H9 (cell line): Measurements from ENCODE around the gene C6orf15. TPM values are rescaled to one million over a fixed set of nuclear protein-coding genes. Genes with fewer than 3 reads are reported as not detected.

Source experiments
- DNase-seq: peaks from one replicate; pipeline ENCODE4 v3.0.0-alpha.2; 2017
- H2AFZ ChIP-seq: one replicate; pipeline ENCODE4 v1.6.1; 2013; ENCODE audit warnings: mild to moderate bottlenecking, low read length, control low read depth, moderate library complexity
- H2AK5ac ChIP-seq: 2 replicates; pipeline ENCODE4 v1.6.1; 2013; ENCODE audit warnings: low read length, control low read depth, mixed read lengths; ENCODE audit not compliant: insufficient read length
- H2BK120ac ChIP-seq: one replicate; pipeline ENCODE4 v1.6.1; 2013; ENCODE audit warnings: low read depth, mild to moderate bottlenecking, low read length, control low read depth, inconsistent platforms; ENCODE audit not compliant: poor library complexity, severe bottlenecking
- H2BK12ac ChIP-seq: 2 replicates; pipeline ENCODE4 v1.6.1; 2013; ENCODE audit warnings: low read length, control low read depth, mixed read lengths, low read depth; ENCODE audit not compliant: insufficient read length
- H2BK15ac ChIP-seq: 2 replicates; pipeline ENCODE4 v1.6.1; 2013; ENCODE audit warnings: low read depth, low read length, control low read depth
- H2BK20ac ChIP-seq: one replicate; pipeline ENCODE4 v1.6.1; 2013; ENCODE audit warnings: low read depth, mild to moderate bottlenecking, low read length, control low read depth, inconsistent platforms; ENCODE audit not compliant: poor library complexity, severe bottlenecking
- H2BK5ac ChIP-seq: 2 replicates; pipeline ENCODE4 v1.6.1; 2013; ENCODE audit warnings: low read length, control low read depth, mixed read lengths; ENCODE audit not compliant: insufficient read length
- H3K14ac ChIP-seq: 2 replicates; pipeline ENCODE4 v1.6.1; 2013; ENCODE audit warnings: low read length, control low read depth; ENCODE audit not compliant: insufficient read depth
- H3K18ac ChIP-seq: 2 replicates; pipeline ENCODE4 v1.6.1; 2013; ENCODE audit warnings: low read depth, mild to moderate bottlenecking, mixed read lengths, low read length, control low read depth; ENCODE audit not compliant: insufficient read length
- H3K23ac ChIP-seq: 2 replicates; pipeline ENCODE4 v1.6.1; 2013; ENCODE audit warnings: low read length, control low read depth, mixed read lengths, low read depth; ENCODE audit not compliant: insufficient read length
- H3K23me2 ChIP-seq: 2 replicates; pipeline ENCODE4 v1.6.1; 2013; ENCODE audit warnings: low read depth, mild to moderate bottlenecking, mixed read lengths, low read length, control low read depth; ENCODE audit not compliant: insufficient read length, poor library complexity, severe bottlenecking
- H3K27ac ChIP-seq: 2 replicates; pipeline ENCODE4 v1.5.1; 2013; ENCODE audit warnings: low read length, control low read depth, mixed read lengths, low read depth; ENCODE audit not compliant: insufficient read length
- H3K27me3 ChIP-seq: 2 replicates; pipeline ENCODE4 v1.6.1; 2013; ENCODE audit warnings: low read length, control low read depth, inconsistent platforms; ENCODE audit not compliant: insufficient read depth
- H3K4ac ChIP-seq: 2 replicates; pipeline ENCODE4 v1.6.1; 2013; ENCODE audit warnings: low read depth, mild to moderate bottlenecking, control low read depth, inconsistent platforms, low read length, moderate library complexity
- H3K4me1 ChIP-seq: 2 replicates; pipeline ENCODE4 v1.6.1; 2013; ENCODE audit warnings: low read length, control low read depth, inconsistent platforms; ENCODE audit not compliant: insufficient read depth
- H3K4me2 ChIP-seq: 2 replicates; pipeline ENCODE4 v1.6.1; 2013; ENCODE audit warnings: low read length, control low read depth, mixed read lengths; ENCODE audit not compliant: insufficient read length, insufficient read depth
- H3K56ac ChIP-seq: 2 replicates; pipeline ENCODE4 v1.6.1; 2013; ENCODE audit warnings: low read depth, mild to moderate bottlenecking, mixed read lengths, low read length, control low read depth; ENCODE audit not compliant: insufficient read length
- H3K79me1 ChIP-seq: 2 replicates; pipeline ENCODE4 v1.6.1; 2013; ENCODE audit warnings: low read depth, mild to moderate bottlenecking, moderate library complexity, low read length, control low read depth, inconsistent platforms; ENCODE audit not compliant: insufficient read depth, poor library complexity, severe bottlenecking
- H3K79me2 ChIP-seq: 2 replicates; pipeline ENCODE4 v1.6.1; 2013; ENCODE audit warnings: low read length, control low read depth, inconsistent platforms; ENCODE audit not compliant: insufficient read depth
- H3K9ac ChIP-seq: 2 replicates; pipeline ENCODE4 v1.6.1; 2013; ENCODE audit warnings: low read length, control low read depth, mixed read lengths; ENCODE audit not compliant: insufficient read length; ENCODE audit errors: extremely low read depth
- H3K9me3 ChIP-seq: one replicate; pipeline ENCODE4 v1.6.1; 2013; ENCODE audit warnings: low read depth, low read length, inconsistent platforms; ENCODE audit not compliant: control insufficient read depth
- H3T11ph ChIP-seq: one replicate; pipeline ENCODE4 v1.6.1; 2013; ENCODE audit warnings: mild to moderate bottlenecking, low read length, control low read depth, inconsistent platforms
- H4K20me1 ChIP-seq: one replicate; pipeline ENCODE4 v1.6.1; 2013; ENCODE audit not compliant: control insufficient read depth, insufficient read length, insufficient read depth
- H4K5ac ChIP-seq: 2 replicates; pipeline ENCODE4 v1.6.1; 2013; ENCODE audit warnings: low read depth, mild to moderate bottlenecking, mixed read lengths, low read length, control low read depth; ENCODE audit not compliant: insufficient read length
- H4K8ac ChIP-seq: replicated peaks from 2 replicates; pipeline ENCODE4 v1.6.1; 2013; ENCODE audit warnings: low read length, control low read depth, mixed read lengths, low read depth; ENCODE audit not compliant: insufficient read length
- H4K91ac ChIP-seq: 2 replicates; pipeline ENCODE4 v1.6.1; 2013; ENCODE audit warnings: low read depth, mild to moderate bottlenecking, moderate library complexity, mixed read lengths, low read length, control low read depth; ENCODE audit not compliant: insufficient read length
- H3K27ac Mint-ChIP-seq, 3 experiments: 2 replicates in 2 of 3; 3 replicates in 1 of 3; pipeline ENCODE4 v1.8.0; 2020 to 2021; ENCODE audit warnings: mixed read lengths in 3 of 3, mild to moderate bottlenecking in 1 of 3, moderate library complexity in 1 of 3
- H3K27me3 Mint-ChIP-seq: 2 replicates; pipeline ENCODE4 v1.8.0; 2021; ENCODE audit warnings: low read depth, mild to moderate bottlenecking, moderate library complexity, mixed read lengths
- H3K36me3 Mint-ChIP-seq, 3 experiments: 2 replicates in 2 of 3; 3 replicates in 1 of 3; pipeline ENCODE4 v1.8.0; 2020 to 2021; ENCODE audit warnings: low read depth in 3 of 3, mixed read lengths in 3 of 3; ENCODE audit not compliant: insufficient read depth in 1 of 3
- H3K4me1 Mint-ChIP-seq, 2 experiments: 2 replicates each; pipeline ENCODE4 v1.8.0; 2020; ENCODE audit warnings: mixed read lengths in 2 of 2
- H3K4me3 Mint-ChIP-seq, 2 experiments: 2 replicates in 1 of 2; 3 replicates in 1 of 2; pipeline ENCODE4 v1.8.0; 2020 to 2021; ENCODE audit warnings: mild to moderate bottlenecking in 2 of 2, mixed read lengths in 2 of 2, moderate library complexity in 1 of 2
- H3K9me3 Mint-ChIP-seq, 2 experiments: 2 replicates in 1 of 2; 3 replicates in 1 of 2; pipeline ENCODE4 v1.8.0; 2020; ENCODE audit warnings: mild to moderate bottlenecking in 2 of 2, mixed read lengths in 2 of 2, moderate library complexity in 1 of 2
- CTCF ChIP-seq: fragments of 200-600 bp; sonication (generic); conservative IDR thresholded peaks from 3 replicates; pipeline ENCODE4 v1.8.0; 2021; ENCODE audit warnings: antibody characterized with exemption, mild to moderate bottlenecking
- WGBS: extraction: QIAGEN DNeasy Blood & Tissue Kit; methylation state at CpG from one replicate; pipeline ENCODE4 v1.1.7; 2013; ENCODE audit warnings: missing lambda C conversion rate, low lambda C conversion rate, mixed read lengths; ENCODE audit not compliant: insufficient read length; ENCODE audit errors: extremely low coverage; 5-methylcytosine and 5-hydroxymethylcytosine counted together
- long read RNA-seq: library from polyadenylated mRNA; unstranded; transcript quantifications from one replicate; pipeline ENCODE4 v2.0.0, GENCODE V29; 2020
- total RNA-seq: library from RNA; stranded (reverse); gene quantifications from 2 replicates; pipeline ENCODE4 v1.2.1, GENCODE V29; 2021

The C6orf15 gene
- not detected in 2 replicates for total RNA-seq
- long read RNA-seq = 0 reads

GRCh38 chr6:31112478-31112877 is at the start of gene C6orf15:
C6orf15 (minus strand) TSS chr6:31112575; CDS start chr6:31112555, 20 bp downstream.
- no peak within 1 kb of the TSS for H3K4me2 ChIP-seq
- H3K27ac Mint-ChIP-seq = no peak within 1 kb of the TSS
- H3K18ac ChIP-seq = no peak within 1 kb of the TSS
- no peaks in the 10 kb centered on the region; a peak in 1 of 5 replicates for H3K9me3 Mint-ChIP-seq
- no peak within 1 kb of the TSS for H4K5ac ChIP-seq
- H3T11ph ChIP-seq = no peak within 1 kb of the TSS
- no peaks in the 10 kb centered on the region for H4K20me1 ChIP-seq
- H3K4ac ChIP-seq = no peak within 1 kb of the TSS
- peaks cover 70% of the 10 kb centered on the region for H3K27me3 Mint-ChIP-seq
- no CpG with 5 or more reads among the region's 5 CpGs for WGBS
- H3K23ac ChIP-seq = no peak within 1 kb of the TSS
- no peak for DNase-seq
- H3K27ac ChIP-seq = no peak within 1 kb of the TSS
- H2BK15ac ChIP-seq = no peak within 1 kb of the TSS
- no peak within 1 kb of the TSS for H3K9ac ChIP-seq
- no peak within 1 kb of the TSS for H3K14ac ChIP-seq
- no peak within 1 kb of the TSS for H2BK5ac ChIP-seq
- H2BK120ac ChIP-seq = no peak within 1 kb of the TSS
- peaks cover 14% of the 10 kb centered on the region; the same call in 1 of the 2 replicates for H3K4me1 ChIP-seq
- no peaks in the 10 kb centered on the region for H3K36me3 Mint-ChIP-seq
- H3K4me1 Mint-ChIP-seq = peaks cover 50 to 58% of the 10 kb centered on the region in 2 experiments
- H4K8ac ChIP-seq = no peak within 1 kb of the TSS
- H3K9me3 ChIP-seq = no peaks in the 10 kb centered on the region
- no peak within 1 kb of the TSS for H2AFZ ChIP-seq
- no peak within 1 kb of the TSS for H3K4me3 Mint-ChIP-seq
- no peak within 1 kb of the TSS for H2BK20ac ChIP-seq
- H4K91ac ChIP-seq = no peak within 1 kb of the TSS
- H3K27me3 ChIP-seq = no peaks in the 10 kb centered on the region; the same call in 1 of the 2 replicates
- no peak within 1 kb of the TSS for H2BK12ac ChIP-seq
- TF ChIP-seq CTCF = no peak
- H3K23me2 ChIP-seq = no peaks in the 10 kb centered on the region
- H3K56ac ChIP-seq = no peak within 1 kb of the TSS
- no peaks in the 10 kb centered on the region for H3K79me1 ChIP-seq
- H3K79me2 ChIP-seq = no peaks in the 10 kb centered on the region
- no peak within 1 kb of the TSS for H2AK5ac ChIP-seq
